Smooth muscle cell of trachea (primary cell): ENCODE measurements around the gene ELL. TPM values are rescaled to one million over a fixed set of nuclear protein-coding genes. Genes with fewer than 3 reads are reported as not detected.

ENCODE experiments used
- total RNA-seq: library from RNA; depleted of rRNA; stranded (reverse); fragments of >200 nt; gene quantifications from 2 replicates; pipeline ENCODE4 v1.2.1, GENCODE V29; 2014

ELL gene
- 12.9 and 18.7 TPM in 2 replicates for total RNA-seq

DNA sequence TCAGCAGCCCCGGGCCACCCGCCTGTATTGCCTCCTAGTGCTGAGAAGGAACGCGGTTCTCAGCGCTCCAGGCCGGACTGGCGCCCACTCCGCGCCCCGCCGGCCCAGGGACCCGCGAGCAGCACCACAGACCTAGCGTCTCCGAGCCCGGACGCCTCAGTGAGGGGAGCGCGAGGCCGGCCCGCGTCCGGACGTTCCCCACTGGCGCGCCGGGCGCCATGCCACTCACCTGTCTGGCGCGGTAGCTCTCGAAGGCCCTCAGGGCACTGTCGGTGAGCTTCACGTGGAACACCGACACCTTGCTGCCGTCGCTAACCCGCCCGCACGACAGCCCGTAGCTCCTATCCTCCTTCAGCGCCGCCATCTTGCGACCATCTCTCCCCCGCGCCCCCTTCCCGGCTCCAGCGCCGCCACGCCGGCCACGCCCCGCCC lies at the start of gene ELL:
ELL (minus strand) TSS at position 379 of the 432 bp plus-strand sequence; CDS start at position 364, 15 bp downstream.

DNA sequence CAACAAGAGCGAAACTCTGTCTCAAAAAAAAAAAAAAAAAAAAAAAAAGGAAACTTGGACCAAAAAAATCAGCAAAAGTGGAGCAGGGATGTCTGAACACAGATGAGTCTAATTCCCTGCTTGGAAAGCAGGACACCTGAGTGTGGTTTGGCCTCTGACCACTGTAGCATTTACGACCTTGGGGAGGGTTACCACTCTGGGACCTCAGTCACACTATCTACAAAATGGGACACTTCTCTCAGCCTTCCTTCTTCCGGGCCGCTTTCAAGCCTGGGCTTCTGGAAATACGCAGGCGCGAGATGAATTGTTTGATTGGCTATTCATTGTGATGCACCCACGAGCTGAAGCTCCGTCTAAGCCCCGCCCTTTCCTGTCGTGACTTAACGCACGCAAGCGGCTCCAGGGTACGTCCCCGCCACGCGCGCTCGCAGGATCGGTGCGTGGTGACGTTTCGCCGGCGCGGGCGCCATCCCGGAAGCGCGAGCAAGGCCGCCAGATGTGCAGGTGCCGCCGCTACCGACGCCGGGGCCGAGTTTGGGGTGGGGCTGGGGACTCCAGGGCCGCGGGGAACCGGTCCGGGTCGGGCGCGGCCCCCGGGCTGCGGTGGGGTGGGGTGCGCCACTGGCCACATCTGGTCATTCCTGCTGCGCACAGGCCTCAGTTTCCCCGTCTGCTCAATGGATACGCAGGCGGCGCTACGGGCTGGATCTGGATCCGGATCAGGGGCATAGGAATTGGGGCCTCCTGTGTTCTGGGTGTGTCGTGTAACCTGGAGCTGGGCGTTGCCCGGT lies 35.7 kb upstream of the ELL start, which contains the start of gene KXD1:
KXD1 (plus strand) TSS at position 460 of the 791 bp plus-strand sequence. CDS start 4,187 bp downstream, outside the sequence.

DNA sequence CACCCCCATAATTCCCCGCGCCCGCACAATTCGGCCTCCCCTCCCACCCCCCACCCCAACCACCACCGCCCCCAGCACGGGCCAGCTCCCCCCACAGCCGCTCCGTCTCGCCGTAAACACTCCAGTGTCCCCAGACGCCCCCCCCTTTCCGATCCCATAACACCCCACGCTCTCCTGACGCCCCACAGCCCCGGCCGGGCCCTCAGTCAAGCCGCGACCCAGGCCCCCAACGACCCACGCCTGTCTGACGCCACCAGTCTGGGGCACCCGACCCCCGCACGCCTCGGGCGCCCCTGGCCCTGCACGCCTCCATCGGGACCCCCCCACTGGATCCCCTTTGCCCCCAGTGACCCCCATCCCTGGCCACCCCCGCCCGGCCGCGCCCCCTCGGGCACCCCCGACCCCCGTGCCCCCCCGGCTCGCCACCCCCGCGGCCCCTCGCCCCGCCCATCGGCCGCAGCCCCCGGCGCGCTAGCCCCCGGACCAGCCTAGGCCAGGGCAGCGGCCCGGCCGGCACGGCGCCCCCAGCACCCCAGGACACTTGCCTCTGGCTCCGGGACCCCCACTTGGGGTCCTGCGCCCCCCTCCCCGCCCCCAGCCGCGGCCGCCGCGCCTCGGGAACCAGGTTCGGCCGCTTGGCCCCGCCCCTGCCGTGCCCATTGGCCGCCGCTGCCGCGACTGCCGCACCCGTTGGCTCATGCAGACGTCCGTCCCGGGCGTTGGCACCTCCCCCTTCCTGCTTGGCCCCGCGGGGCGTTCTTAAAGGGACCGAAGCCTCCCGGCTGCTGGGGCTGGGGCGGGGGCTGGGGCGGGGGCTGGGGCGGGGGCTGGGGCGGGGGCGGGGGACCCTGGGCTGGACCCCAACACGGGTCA lies 21.3 kb upstream of the ELL start, which contains the start of gene FKBP8:
FKBP8 (minus strand) TSS at position 633 of the 873 bp plus-strand sequence. CDS start 1,603 bp downstream, outside the sequence.

DNA sequence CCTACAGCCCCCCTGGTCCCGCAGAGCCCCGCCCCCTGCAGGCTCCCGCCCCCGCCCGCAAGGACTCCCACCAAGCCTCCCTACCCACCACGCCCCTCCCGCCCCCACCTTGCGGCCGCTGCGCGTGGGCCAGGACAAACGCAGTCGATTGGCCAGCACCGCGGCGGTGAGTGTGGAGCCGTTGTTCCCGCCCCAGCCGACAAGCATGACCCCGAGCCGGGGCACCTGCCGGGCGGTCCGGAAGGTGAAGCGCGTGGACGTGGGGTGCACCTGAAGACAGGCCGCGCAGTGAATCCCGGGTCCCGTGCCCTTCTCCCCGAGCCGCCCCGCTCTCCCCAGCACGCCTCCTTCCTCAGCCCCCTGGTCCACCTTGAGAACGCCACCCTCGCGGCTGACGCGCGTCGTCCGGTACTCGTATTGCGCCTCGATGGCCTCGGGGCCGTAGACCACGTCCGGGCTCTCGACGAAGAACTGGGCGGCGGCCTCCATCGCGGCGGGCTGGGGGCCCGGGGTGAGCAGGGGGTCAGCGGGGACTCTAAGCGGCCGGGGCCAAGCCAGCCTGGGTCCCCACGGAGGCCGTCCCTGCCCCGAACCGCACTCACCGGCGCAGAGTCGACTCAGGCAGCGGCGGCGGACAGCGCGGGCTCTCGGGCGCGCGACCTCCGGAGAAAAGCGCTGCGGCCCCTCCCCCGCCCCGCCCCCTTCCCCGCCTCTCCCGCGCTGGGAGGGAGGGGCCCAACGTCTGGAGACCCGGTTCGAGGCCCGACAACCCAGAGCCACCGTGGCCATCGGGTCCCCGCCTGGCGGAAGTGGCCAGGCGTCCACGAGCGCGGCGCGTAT lies 84.2 kb downstream of the ELL start, which contains the start of gene ISYNA1:
ISYNA1 (minus strand) TSS at position 643 of the 840 bp plus-strand sequence; CDS start at position 489, 154 bp downstream.

GRCh38 chr19:18419195-18419698 lies 102.6 kb downstream of the ELL start, which contains the start of gene SSBP4:
TSS of gene SSBP4 (plus strand) at chr19:18419398. CDS start at chr19:18419649, 251 bp downstream.

DNA sequence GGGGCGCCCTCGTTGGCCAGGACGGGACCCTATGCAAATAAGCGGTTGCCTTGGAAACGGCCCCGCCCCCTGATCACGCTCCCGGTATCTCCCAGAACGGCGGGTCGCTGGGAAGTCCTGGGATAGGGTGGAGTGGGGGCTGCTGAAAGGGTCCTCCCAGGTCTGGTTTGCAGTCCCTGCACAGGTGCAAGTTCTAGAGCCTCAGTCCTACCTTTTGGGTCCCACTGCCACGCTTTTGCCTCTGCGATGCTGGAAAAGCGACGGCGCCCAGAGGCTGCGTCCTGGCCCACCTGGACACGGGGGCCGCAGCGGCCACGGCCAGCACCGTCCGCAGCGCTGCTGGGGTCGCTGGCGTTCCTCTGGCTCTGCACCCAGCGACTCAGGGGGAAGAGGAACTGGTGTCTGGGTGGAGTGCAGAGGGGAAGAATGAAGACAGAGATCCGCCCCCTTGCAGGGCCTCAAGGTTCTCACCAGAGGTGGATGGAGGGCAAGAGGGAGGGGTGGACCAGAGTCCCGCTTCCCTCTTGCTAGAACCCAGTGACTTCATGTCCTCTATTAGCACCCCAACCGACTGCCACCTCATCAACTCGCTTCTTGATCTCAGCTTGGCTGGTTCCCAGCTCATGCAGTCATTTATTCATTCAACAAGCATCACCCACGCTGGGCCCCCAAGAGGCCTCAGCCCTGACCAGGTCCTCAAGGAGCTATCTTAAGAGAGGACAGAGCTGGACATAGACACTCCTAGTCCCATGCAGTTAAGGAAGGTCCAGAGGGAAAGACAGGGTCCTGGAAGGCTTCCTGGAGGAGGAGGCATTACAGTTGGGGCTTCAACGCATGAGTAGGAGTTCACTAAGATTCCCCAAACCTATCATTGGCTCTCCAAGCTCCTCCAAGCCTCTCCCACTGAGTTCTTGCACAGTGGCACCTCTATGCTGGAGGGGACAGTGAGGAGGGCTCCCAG lies 124.3 kb downstream of the ELL start, which contains the start of gene LRRC25:
LRRC25 (minus strand) TSS at position 381 of the 961 bp plus-strand sequence. CDS start 659 bp downstream, outside the sequence.

Other genes starting within 250 kb of the ELL start
- gene IQCN, start 247.6 kb downstream of the ELL start, total RNA-seq, result 1.8 and 1.9 TPM in 2 replicates
- gene JUND, start 240.4 kb downstream of the ELL start, total RNA-seq, result 156 and 224 TPM in 2 replicates
- gene LSM4, start 199.0 kb downstream of the ELL start, total RNA-seq, result 131 and 245 TPM in 2 replicates
- gene PGPEP1, start 181.5 kb downstream of the ELL start, total RNA-seq, result 39.9 and 82.7 TPM in 2 replicates
- 37.7 and 138 TPM in 2 replicates for gene GDF15, start 135.9 kb downstream of the ELL start, total RNA-seq
- gene LRRC25, start 124.4 kb downstream of the ELL start, total RNA-seq, result 0.15 and 0.50 TPM in 2 replicates
- 69.7 and 112 TPM in 2 replicates for gene SSBP4, start 102.7 kb downstream of the ELL start, total RNA-seq
- gene ISYNA1, start 83.9 kb downstream of the ELL start, total RNA-seq, result 8.1 and 26.5 TPM in 2 replicates
- gene FKBP8, start 21.5 kb upstream of the ELL start, total RNA-seq, result 282 and 430 TPM in 2 replicates
- 93.1 and 122 TPM in 2 replicates for gene KXD1, start 35.8 kb upstream of the ELL start, total RNA-seq
- 690 and 1,149 TPM in 2 replicates for gene UBA52, start 49.8 kb upstream of the ELL start, total RNA-seq
- gene REX1BD, start 66.7 kb upstream of the ELL start, total RNA-seq, result 49.8 and 63.1 TPM in 2 replicates
- 9.5 and 28.8 TPM in 2 replicates for gene CRLF1, start 84.7 kb upstream of the ELL start, total RNA-seq
- gene TMEM59L, start 90.8 kb upstream of the ELL start, total RNA-seq, result 0.29 and 4.6 TPM in 2 replicates
- 8.3 and 16.7 TPM in 2 replicates for gene KLHL26, start 115.0 kb upstream of the ELL start, total RNA-seq
- gene CRTC1, start 161.6 kb upstream of the ELL start, total RNA-seq, result 2.6 and 6.8 TPM in 2 replicates